SKM-1 (cell line): Measurements from ENCODE around the gene NXPE1.
"Not testable (repeated sequence)": the region's sequence is repeated elsewhere in the genome, so short reads cannot be mapped to it uniquely, and the experiment has no call there.

Experiments
- DNase-seq: peaks from one replicate; lab custom pipeline; 2025; ENCODE audit not compliant: unreplicated experiment; lab: John Stamatoyannopoulos, UW

Gene NXPE1

GRCh38 chr11:114559425-114560310 lies at the start of gene NXPE1:
NXPE1 (minus strand) TSS chr11:114559881; CDS start chr11:114551201, 8,680 bp downstream.
- no peak for DNase-seq

GRCh38 chr11:114609429-114609828 lies 49.7 kb upstream of the NXPE1 start:
- DNase-seq, result no peak

GRCh38 chr11:114608605-114609004 lies 48.9 kb upstream of the NXPE1 start:
- not testable (repeated sequence) for DNase-seq

GRCh38 chr11:114607753-114608459 lies 48.2 kb upstream of the NXPE1 start:
- DNase-seq, result no peak

- not testable (repeated sequence) for DNase-seq
Measured at GRCh38 chr11:114606802-114607075, 47.1 kb upstream of the NXPE1 start.

- DNase-seq, result no peak
Measured at GRCh38 chr11:114606003-114606801, 46.5 kb upstream of the NXPE1 start.

GRCh38 chr11:114605370-114605769 lies 45.7 kb upstream of the NXPE1 start:
- DNase-seq, result no peak

- DNase-seq, result no peak
Measured at GRCh38 chr11:114604886-114605285, 45.2 kb upstream of the NXPE1 start.

- DNase-seq, result no peak
Measured at GRCh38 chr11:114604179-114604813, 44.6 kb upstream of the NXPE1 start.

GRCh38 chr11:114603151-114603550 lies 43.5 kb upstream of the NXPE1 start:
- not testable (repeated sequence) for DNase-seq

- DNase-seq, result no peak
Measured at GRCh38 chr11:114598461-114598860, 38.8 kb upstream of the NXPE1 start.

GRCh38 chr11:114596175-114596919 lies 36.7 kb upstream of the NXPE1 start:
- no peak for DNase-seq

GRCh38 chr11:114595571-114595970 lies 35.9 kb upstream of the NXPE1 start, which contains the start of gene NXPE4:
NXPE4 (minus strand) TSS chr11:114595786; CDS start chr11:114594759, 1,027 bp downstream.
- no peak for DNase-seq

- DNase-seq, result no peak
Measured at GRCh38 chr11:114594703-114595102, 35.0 kb upstream of the NXPE1 start.

- DNase-seq, result no peak
Measured at GRCh38 chr11:114587398-114587953, 27.8 kb upstream of the NXPE1 start.

GRCh38 chr11:114586797-114587196 lies 27.1 kb upstream of the NXPE1 start:
- no peak for DNase-seq

- no peak for DNase-seq
Measured at GRCh38 chr11:114571712-114572111, 12.0 kb upstream of the NXPE1 start.

GRCh38 chr11:114569801-114570200 lies 10.1 kb upstream of the NXPE1 start:
- DNase-seq, result no peak

- no peak for DNase-seq
Measured at GRCh38 chr11:114566276-114566675, 6.6 kb upstream of the NXPE1 start.

GRCh38 chr11:114564831-114565230 lies 5.2 kb upstream of the NXPE1 start:
- no peak for DNase-seq
